ENCODE results near the gene SIM1.

Gene SIM1

DNA sequence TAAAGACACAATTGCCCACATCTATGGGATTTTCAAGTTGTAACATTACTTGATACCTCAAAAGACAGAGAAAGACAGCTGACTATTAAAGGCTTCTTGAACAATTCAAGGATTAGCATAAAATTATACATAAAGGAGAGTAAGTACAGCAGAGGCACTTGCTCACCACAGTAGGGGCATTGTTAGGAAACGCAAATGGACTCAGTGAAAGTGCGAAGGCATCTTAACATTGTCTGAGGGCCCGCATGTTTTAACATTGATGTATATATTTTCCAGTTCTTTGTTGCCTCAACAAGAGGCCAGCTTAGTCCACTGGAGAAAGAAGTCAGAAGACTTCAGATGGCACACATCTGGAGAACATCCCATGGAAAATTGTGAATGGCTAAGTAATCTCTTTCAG is 115.4 kb downstream of the SIM1 start:
- DNase-seq: no peak

DNA sequence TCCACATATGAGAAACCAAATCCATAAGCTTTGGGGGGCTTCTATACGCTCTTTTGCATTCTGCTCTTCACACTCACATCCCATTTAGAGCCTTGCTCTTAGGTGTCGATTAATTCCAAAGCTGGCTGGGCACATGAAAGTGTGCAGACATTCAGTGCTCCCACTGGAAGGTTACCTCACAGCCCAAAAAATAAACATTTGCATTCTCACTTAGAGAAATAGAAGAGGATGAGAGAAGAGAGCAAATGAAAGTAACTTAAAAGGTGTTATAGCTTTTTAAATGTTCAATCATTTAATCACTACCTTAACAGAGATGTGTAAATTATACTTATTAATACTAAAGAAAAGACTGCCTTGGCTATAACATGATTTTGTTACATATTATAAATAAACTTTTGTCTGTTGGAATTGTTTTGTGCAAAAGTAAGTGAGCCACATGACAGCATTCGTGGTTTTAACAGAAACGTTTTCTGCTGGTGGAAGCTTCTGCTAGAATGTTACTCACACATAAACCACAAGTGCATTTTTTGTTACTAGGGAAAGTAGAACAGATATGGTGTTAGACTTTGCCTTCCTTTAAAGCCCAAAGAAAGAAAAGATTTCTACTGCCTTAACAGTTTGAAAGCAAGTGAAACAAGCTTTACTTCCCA is 116.7 kb downstream of the SIM1 start:
- no peak for DNase-seq

DNA sequence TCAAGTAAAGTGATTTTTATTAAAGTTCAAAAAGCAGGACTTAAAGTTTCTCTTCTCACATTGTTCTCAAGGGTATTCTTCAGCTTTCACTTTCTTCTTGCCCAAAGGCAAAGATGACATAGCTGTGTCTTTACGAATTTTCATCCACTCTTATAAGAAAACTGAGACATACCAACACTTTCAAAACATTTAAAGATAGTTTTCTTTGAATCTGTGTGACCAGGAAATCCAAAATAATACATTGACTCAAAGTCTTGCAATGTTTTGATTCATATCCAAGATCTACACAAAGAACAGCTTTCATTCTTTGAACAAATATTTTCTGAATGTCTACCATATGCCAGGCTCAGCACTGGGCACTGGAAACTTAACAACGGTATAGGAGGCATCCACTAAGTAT is 117.9 kb downstream of the SIM1 start:
- no peak for DNase-seq

DNA sequence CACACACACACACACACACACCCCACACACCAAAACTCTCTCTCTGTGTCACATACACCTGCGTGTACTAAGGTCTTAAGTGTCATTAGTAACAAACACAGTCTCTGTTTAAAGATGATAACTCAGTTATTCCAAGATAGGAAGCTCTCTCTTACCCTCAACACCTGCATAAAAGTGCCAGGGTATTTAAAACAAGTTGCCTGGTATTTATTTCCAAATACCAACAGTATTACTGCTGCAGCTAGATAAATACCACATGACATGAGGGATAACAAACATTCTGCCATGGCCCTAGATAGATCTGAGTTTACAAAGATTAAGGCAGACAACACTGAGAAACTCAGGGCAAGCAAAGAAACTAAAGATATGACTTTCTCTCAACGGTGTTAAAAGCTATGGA is 118.5 kb downstream of the SIM1 start:
- no peak for DNase-seq

GRCh38 chr6:100344761-100345160 is 120.0 kb downstream of the SIM1 start:
- DNase-seq: no peak

DNA sequence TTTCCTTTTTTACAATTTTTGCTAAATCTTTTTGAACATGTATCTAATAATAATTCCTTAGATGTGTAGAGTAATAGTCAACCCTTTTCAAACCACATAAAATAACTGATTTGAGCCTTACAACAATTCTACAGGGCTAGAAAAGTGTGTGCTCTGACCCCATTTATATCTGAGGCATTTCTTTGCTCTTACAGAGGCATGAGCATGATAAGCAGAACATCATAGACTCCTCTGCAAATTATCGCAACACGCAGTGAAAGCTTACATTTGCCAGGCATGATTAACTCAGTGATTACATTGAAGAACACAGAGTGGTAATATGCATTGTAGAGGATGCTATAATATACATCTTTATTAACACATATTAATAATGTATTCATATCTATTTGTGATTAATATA is 120.4 kb downstream of the SIM1 start:
- DNase-seq: no peak

DNA sequence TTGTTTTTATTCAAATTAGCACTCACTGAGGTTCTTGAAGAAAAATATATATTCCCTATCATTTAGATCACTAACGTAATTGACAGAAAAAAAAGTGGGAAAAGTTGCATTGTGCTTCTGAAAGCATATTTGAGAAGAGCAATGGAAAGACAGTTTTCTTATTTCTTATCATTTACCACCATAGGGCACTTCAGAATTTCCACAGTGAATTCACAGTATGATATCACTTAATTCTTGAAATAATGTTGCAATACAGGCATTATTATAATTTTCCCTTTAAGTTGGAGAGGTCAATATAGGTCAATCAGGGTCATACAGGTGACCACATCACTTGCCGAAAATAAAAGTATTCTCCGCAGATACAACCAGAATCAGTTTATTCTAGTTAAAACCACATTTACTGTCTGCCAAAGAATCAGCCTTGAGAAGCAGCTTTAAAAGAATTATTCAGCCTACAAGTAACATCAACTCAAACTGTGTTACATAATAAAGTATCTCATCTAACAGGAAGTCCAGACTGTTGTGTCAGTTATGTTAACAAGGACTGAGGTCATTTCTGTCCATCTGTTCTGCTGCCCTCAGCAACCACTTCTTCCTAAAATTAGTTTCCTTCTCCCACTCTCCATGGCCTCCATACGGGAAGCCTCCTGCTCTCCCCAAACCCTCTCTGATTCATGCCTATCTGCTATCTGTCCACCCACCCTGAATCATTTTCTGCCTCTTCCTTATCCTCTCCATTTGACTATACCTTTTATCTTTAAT is 121.2 kb downstream of the SIM1 start:
- no peak for DNase-seq

GRCh38 chr6:100342830-100343229 is 121.9 kb downstream of the SIM1 start:
- DNase-seq: no peak

- DNase-seq: no peak
Observed at GRCh38 chr6:100339574-100340255, 125.0 kb downstream of the SIM1 start.

DNA sequence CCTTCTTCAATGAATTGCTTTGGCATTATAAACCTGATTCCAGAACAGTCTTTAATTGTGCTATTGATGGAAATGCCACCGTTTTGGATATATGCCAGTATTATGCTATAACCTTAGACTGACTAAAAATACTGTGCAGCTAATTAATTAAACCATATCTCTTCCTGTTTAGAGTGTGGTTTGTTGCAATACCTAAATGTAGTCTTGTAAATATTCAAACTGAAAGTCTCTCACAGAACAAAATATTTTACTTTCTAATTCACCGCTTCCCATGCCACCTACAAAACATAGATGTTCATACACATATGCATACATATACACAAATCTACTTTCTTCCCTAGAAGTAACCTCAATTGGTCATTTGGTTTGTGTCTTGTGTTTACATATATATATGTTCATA is 126.6 kb downstream of the SIM1 start:
- no peak for DNase-seq

DNA sequence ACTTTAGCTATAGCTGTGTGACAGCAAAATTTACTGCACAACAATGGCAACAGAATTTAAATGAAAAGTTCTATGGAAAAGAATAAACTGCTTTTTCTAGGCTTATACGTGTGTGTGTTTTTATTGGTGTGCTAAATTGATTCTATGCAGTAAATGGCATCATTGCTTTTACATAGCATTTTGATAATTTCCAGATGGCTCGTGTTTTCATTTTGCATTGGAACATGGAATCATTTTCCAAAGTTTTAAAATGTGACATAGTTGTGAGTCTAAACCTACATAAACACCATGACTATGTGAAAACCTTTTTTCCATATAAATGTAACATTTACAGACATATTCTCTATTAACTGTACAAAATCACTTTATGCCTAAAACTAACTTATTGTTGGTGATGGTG is 127.8 kb downstream of the SIM1 start:
- no peak for DNase-seq

DNA sequence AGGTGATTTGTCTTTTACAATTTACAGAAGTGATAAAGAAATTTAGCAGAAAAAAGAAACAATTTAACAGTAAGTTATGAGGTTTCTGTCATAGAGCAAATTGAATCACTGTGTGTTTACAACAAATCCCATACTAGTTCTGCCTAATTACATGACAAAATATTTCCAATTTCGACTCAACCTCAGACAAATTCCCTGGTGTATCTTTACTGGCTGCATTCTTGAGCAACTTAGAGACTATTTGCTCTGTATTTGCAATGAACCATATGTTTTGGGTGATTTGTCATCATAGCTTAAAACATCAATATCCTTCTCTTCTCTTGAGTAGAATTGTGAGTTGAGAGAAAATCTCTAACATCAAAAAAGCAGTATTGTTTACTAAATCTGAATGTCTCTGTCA is 128.7 kb downstream of the SIM1 start:
- no peak for DNase-seq

All from amniotic stem cell (primary cell).